Naive B cell (primary cell): ENCODE data around the gene MLKL. TPM values are rescaled to one million over a fixed set of nuclear protein-coding genes. Genes with fewer than 3 reads are reported as not detected.
A peak's percentile ranks its signal among the peaks of the same experiment; 100 is the strongest.
"Not testable (repeated sequence)": the region's sequence is repeated elsewhere in the genome, so short reads cannot be mapped to it uniquely, and the experiment has no call there.

ENCODE experiments used
- ATAC-seq, 2 donors: fragments of 150-1000 bp; cut with Tn5 transposase; 2 replicates each; pipeline ENCODE4 v1.10.0; 2021; ENCODE audit warnings: low read depth in 2 of 2, mild to moderate bottlenecking in 2 of 2, moderate library complexity in 2 of 2
- DNase-seq: peaks from one replicate; pipeline ENCODE4 v3.0.0; 2022
- H3K27ac Mint-ChIP-seq, 6 donors: one replicate each; pipeline ENCODE4 v1.8.0; 2020 to 2022; ENCODE audit warnings: mild to moderate bottlenecking in 6 of 6, mixed read lengths in 6 of 6, moderate library complexity in 5 of 6, inconsistent platforms in 2 of 6
- H3K27me3 Mint-ChIP-seq, 3 donors: one replicate each; pipeline ENCODE4 v1.8.0; 2021 to 2022; ENCODE audit warnings: mixed read lengths in 3 of 3, mild to moderate bottlenecking in 1 of 3
- H3K36me3 Mint-ChIP-seq, 2 donors: one replicate each; pipeline ENCODE4 v1.8.0; 2020 to 2022; ENCODE audit warnings: mixed read lengths in 2 of 2, inconsistent platforms in 1 of 2, mild to moderate bottlenecking in 1 of 2
- H3K4me1 Mint-ChIP-seq, 3 donors: one replicate each; pipeline ENCODE4 v1.8.0; 2020 to 2022; ENCODE audit warnings: mixed read lengths in 3 of 3, inconsistent platforms in 1 of 3, mild to moderate bottlenecking in 1 of 3, moderate library complexity in 1 of 3
- H3K4me3 Mint-ChIP-seq, 8 donors: one replicate each; pipeline ENCODE4 v1.8.0; 2020 to 2022; ENCODE audit warnings: mild to moderate bottlenecking in 8 of 8, mixed read lengths in 8 of 8, moderate library complexity in 8 of 8, inconsistent platforms in 2 of 8
- H3K9me3 Mint-ChIP-seq, 7 donors: one replicate each; pipeline ENCODE4 v1.8.0; 2020 to 2022; ENCODE audit warnings: mixed read lengths in 7 of 7, mild to moderate bottlenecking in 5 of 7, inconsistent platforms in 2 of 7, moderate library complexity in 1 of 7
- polyA plus RNA-seq, 6 donors: library from polyadenylated mRNA; unstranded; fragments of 300-500 nt; fragmentation: Illumina TruSeq; gene quantifications; one replicate each; pipeline ENCODE4 v1.2.3, GENCODE V29; 2021; ENCODE audit warnings: low read depth in 6 of 6

MLKL gene
- polyA plus RNA-seq, 6 donors from 2014 or later = 1.7 to 7.6 (median 3.8) TPM

- H3K36me3 Mint-ChIP-seq = peaks cover 0 to 19% of the 10 kb centered on the region in 2 donors
- peak overlapping the region in 1 of 8 donors; percentile 44 for H3K4me3 Mint-ChIP-seq
- peaks cover 4 to 19% (median 13%) of the 10 kb centered on the region in 7 donors for H3K9me3 Mint-ChIP-seq
- DNase-seq = no peak
- H3K4me1 Mint-ChIP-seq = no peaks in the 10 kb centered on the region
- ATAC-seq = no peak
- no peak overlapping the region for H3K27ac Mint-ChIP-seq
- H3K27me3 Mint-ChIP-seq = peaks cover 0 to 8% (median 5%) of the 10 kb centered on the region in 3 donors
Observed at GRCh38 chr16:74725651-74726455, 25.2 kb upstream of the MLKL start.

- ATAC-seq (no peak), DNase-seq (no peak)
- Mint-ChIP-seq H3K4me1 (peaks cover 0 to 3% (median 2%) of the 10 kb centered on the region in 3 donors), H3K9me3 (peaks cover 4 to 19% (median 13%) of the 10 kb centered on the region in 7 donors), H3K36me3 (peaks cover 0 to 19% of the 10 kb centered on the region in 2 donors), H3K4me3 (no peak overlapping the region), H3K27me3 (peaks cover 0 to 8% (median 5%) of the 10 kb centered on the region in 3 donors), H3K27ac (peak overlapping the region in 1 of 6 donors; percentile 79)
Observed at GRCh38 chr16:74724820-74725549, 24.3 kb upstream of the MLKL start.

- ATAC-seq (no peak), DNase-seq (no peak)
- H3K36me3 Mint-ChIP-seq = peaks cover 0 to 19% of the 10 kb centered on the region in 2 donors
- H3K4me1 Mint-ChIP-seq = peaks cover 0 to 3% (median 2%) of the 10 kb centered on the region in 3 donors
- H3K27me3 Mint-ChIP-seq = peaks cover 0 to 10% (median 8%) of the 10 kb centered on the region in 3 donors
- H3K4me3 Mint-ChIP-seq = no peak overlapping the region
- H3K27ac Mint-ChIP-seq = peak overlapping the region in 1 of 6 donors; percentile 22
- peaks cover 4 to 19% (median 13%) of the 10 kb centered on the region in 7 donors for H3K9me3 Mint-ChIP-seq
Observed at GRCh38 chr16:74723256-74723655, 22.6 kb upstream of the MLKL start.

- not testable (repeated sequence) for H3K4me1 Mint-ChIP-seq, DNase-seq, H3K4me3 Mint-ChIP-seq, ATAC-seq
- H3K27me3 Mint-ChIP-seq = peaks cover 0 to 12% (median 8%) of the 10 kb centered on the region in 3 donors
- H3K36me3 Mint-ChIP-seq = peaks cover 0 to 13% of the 10 kb centered on the region in 2 donors
- peak overlapping the region in 1 of 6 donors; percentile 68 for H3K27ac Mint-ChIP-seq
- H3K9me3 Mint-ChIP-seq = peaks cover 3 to 14% (median 8%) of the 10 kb centered on the region in 7 donors
Observed at GRCh38 chr16:74722156-74722555, 21.5 kb upstream of the MLKL start.

GRCh38 chr16:74721716-74722115, 21.1 kb upstream of the MLKL start:
- H3K36me3 Mint-ChIP-seq = peaks cover 0 to 9% of the 10 kb centered on the region in 2 donors
- peak overlapping the region in 1 of 8 donors; percentile 13 for H3K4me3 Mint-ChIP-seq
- DNase-seq = no peak
- peaks cover 3 to 10% (median 4%) of the 10 kb centered on the region in 7 donors for H3K9me3 Mint-ChIP-seq
- peak overlapping the region in 2 of 6 donors; percentile 52 to 53 for H3K27ac Mint-ChIP-seq
- H3K4me1 Mint-ChIP-seq = peaks cover 0 to 3% (median 2%) of the 10 kb centered on the region in 3 donors
- H3K27me3 Mint-ChIP-seq = peaks cover 0 to 17% (median 8%) of the 10 kb centered on the region in 3 donors
- no peak for ATAC-seq

GRCh38 chr16:74720579-74720978, 19.9 kb upstream of the MLKL start:
- Mint-ChIP-seq H3K4me1 (peaks cover 0 to 3% (median 2%) of the 10 kb centered on the region in 3 donors), H3K27ac (no peak overlapping the region), H3K36me3 (no peaks in the 10 kb centered on the region), H3K9me3 (peaks cover 0 to 4% (median 0%) of the 10 kb centered on the region in 7 donors), H3K27me3 (peaks cover 0 to 22% (median 8%) of the 10 kb centered on the region in 3 donors), H3K4me3 (no peak overlapping the region)
- ATAC-seq (peak in 1 of 2 donors; percentile 47), DNase-seq (no peak)

GRCh38 chr16:74718741-74719610, 18.3 kb upstream of the MLKL start:
- ATAC-seq (no peak), DNase-seq (no peak)
- Mint-ChIP-seq H3K36me3 (no peaks in the 10 kb centered on the region), H3K27ac (peak overlapping the region in 2 of 6 donors; percentile 20 to 87), H3K4me1 (peaks cover 0 to 3% (median 2%) of the 10 kb centered on the region in 3 donors), H3K9me3 (peaks cover 0 to 4% (median 0%) of the 10 kb centered on the region in 7 donors), H3K27me3 (peaks cover 0 to 22% (median 8%) of the 10 kb centered on the region in 3 donors), H3K4me3 (peak overlapping the region in 1 of 8 donors; percentile 2)

- DNase-seq (no peak), ATAC-seq (no peak)
- peaks cover 0 to 3% (median 2%) of the 10 kb centered on the region in 3 donors for H3K4me1 Mint-ChIP-seq
- H3K27ac Mint-ChIP-seq = no peak overlapping the region
- H3K27me3 Mint-ChIP-seq = peaks cover 0 to 18% (median 3%) of the 10 kb centered on the region in 3 donors
- H3K36me3 Mint-ChIP-seq = no peaks in the 10 kb centered on the region
- peaks cover 0 to 4% (median 0%) of the 10 kb centered on the region in 7 donors for H3K9me3 Mint-ChIP-seq
- no peak overlapping the region for H3K4me3 Mint-ChIP-seq
Observed at GRCh38 chr16:74718140-74718539, 17.5 kb upstream of the MLKL start.

- Mint-ChIP-seq H3K4me1 (peaks cover 0 to 3% (median 2%) of the 10 kb centered on the region in 3 donors), H3K4me3 (no peak overlapping the region), H3K27me3 (peaks cover 0 to 17% (median 0%) of the 10 kb centered on the region in 3 donors)
Observed at GRCh38 chr16:74717367-74717766, 16.7 kb upstream of the MLKL start.

GRCh38 chr16:74716355-74716754, 15.7 kb upstream of the MLKL start:
- Mint-ChIP-seq H3K27ac (no peak overlapping the region), H3K9me3 (peaks cover 0 to 4% (median 0%) of the 10 kb centered on the region in 7 donors), H3K4me1 (peaks cover 0 to 3% (median 2%) of the 10 kb centered on the region in 3 donors), H3K27me3 (peaks cover 0 to 17% (median 0%) of the 10 kb centered on the region in 3 donors), H3K36me3 (no peaks in the 10 kb centered on the region), H3K4me3 (no peak overlapping the region)
- DNase-seq (no peak), ATAC-seq (no peak)

More at GRCh38 chr16:74717367-74717766, 16.7 kb upstream of the MLKL start:
- H3K36me3 Mint-ChIP-seq = no peaks in the 10 kb centered on the region
- DNase-seq (no peak), ATAC-seq (no peak)
- H3K27ac Mint-ChIP-seq = no peak overlapping the region
- peaks cover 0 to 4% (median 0%) of the 10 kb centered on the region in 7 donors for H3K9me3 Mint-ChIP-seq

GRCh38 chr16:74713876-74714275, 13.2 kb upstream of the MLKL start:
- ATAC-seq (no peak), DNase-seq (no peak)
- H3K9me3 Mint-ChIP-seq = peaks cover 0 to 4% (median 0%) of the 10 kb centered on the region in 7 donors
- no peak overlapping the region for H3K4me3 Mint-ChIP-seq
- peaks cover 4 to 6% (median 5%) of the 10 kb centered on the region in 3 donors for H3K4me1 Mint-ChIP-seq
- H3K27me3 Mint-ChIP-seq = peaks cover 0 to 12% (median 0%) of the 10 kb centered on the region in 3 donors
- H3K27ac Mint-ChIP-seq = peak overlapping the region in 1 of 6 donors; percentile 16
- no peaks in the 10 kb centered on the region for H3K36me3 Mint-ChIP-seq

- no peak overlapping the region for H3K4me3 Mint-ChIP-seq
Observed at GRCh38 chr16:74713325-74713724, 12.7 kb upstream of the MLKL start.

More at GRCh38 chr16:74713325-74713724, 12.7 kb upstream of the MLKL start:
- Mint-ChIP-seq H3K27me3 (peaks cover 0 to 12% (median 0%) of the 10 kb centered on the region in 3 donors), H3K9me3 (peaks cover 0 to 4% (median 0%) of the 10 kb centered on the region in 7 donors), H3K36me3 (no peaks in the 10 kb centered on the region), H3K27ac (no peak overlapping the region), H3K4me1 (peaks cover 4 to 6% (median 5%) of the 10 kb centered on the region in 3 donors)
- DNase-seq (no peak), ATAC-seq (no peak)
